Caco-2 (cell line): ENCODE results near the gene MICALL2. TPM values are rescaled to one million over a fixed set of nuclear protein-coding genes. Genes with fewer than 3 reads are reported as not detected.

Source experiments
- BruUV-seq: library from RNA; stranded (reverse); fragments of 400-500 nt; replicated peaks from 2 replicates; lab custom pipeline; 2021; lab: Mats Ljungman, UMichigan
- CTCF ChIA-PET: fragments of 300-600 bp; sonication (Branson Sonifier 250); formaldehyde crosslinking; loops from one replicate; lab custom pipeline; 2022; ENCODE audit warnings: antibody characterized with exemption; lab: Charles Lee
- POLR2A ChIA-PET: fragments of 300-600 bp; sonication (Branson Sonifier 250); formaldehyde crosslinking; loops from one replicate; lab custom pipeline; 2022; ENCODE audit warnings: antibody characterized with exemption; lab: Charles Lee
- DNase-seq, 2 experiments: peaks; one replicate each; pipeline versions ENCODE4 v3.0.0 to v3.0.0-alpha.2; 2020 to 2022
- H3K27me3 ChIP-seq: replicated peaks from 2 replicates; pipeline ENCODE4 v1.6.0; 2011; ENCODE audit warnings: low read length; ENCODE audit not compliant: control insufficient read depth, insufficient read depth
- H3K36me3 ChIP-seq: 2 replicates; pipeline ENCODE4 v1.5.1; 2011; ENCODE audit warnings: low read length; ENCODE audit not compliant: control insufficient read depth, insufficient read depth
- H3K4me1 ChIP-seq: fragments of 250-450 bp; sonication (Bioruptor Pico); 2 replicates; pipeline ENCODE4 v1.5.1; 2020; ENCODE audit warnings: mild to moderate bottlenecking
- H3K4me3 ChIP-seq: 2 replicates; pipeline ENCODE4 v1.5.1; 2011; ENCODE audit warnings: low read depth, mild to moderate bottlenecking, control low read depth, low read length
- H3K9me3 ChIP-seq: fragments of 250-450 bp; sonication (Bioruptor Pico); 2 replicates; pipeline ENCODE4 v1.5.1; 2020; ENCODE audit warnings: mild to moderate bottlenecking, moderate library complexity
- H3K27ac Mint-ChIP-seq: one replicate; pipeline ENCODE4 v1.8.0; 2022; ENCODE audit warnings: mixed read lengths; ENCODE audit not compliant: unreplicated experiment
- H3K27me3 Mint-ChIP-seq: one replicate; pipeline ENCODE4 v1.8.0; 2022; ENCODE audit warnings: mixed read lengths; ENCODE audit not compliant: insufficient read depth, unreplicated experiment
- H3K36me3 Mint-ChIP-seq: one replicate; pipeline ENCODE4 v1.8.0; 2022; ENCODE audit warnings: mild to moderate bottlenecking, mixed read lengths; ENCODE audit not compliant: insufficient read depth, unreplicated experiment
- H3K4me1 Mint-ChIP-seq: one replicate; pipeline ENCODE4 v1.8.0; 2022; ENCODE audit warnings: low read depth, mixed read lengths; ENCODE audit not compliant: unreplicated experiment
- H3K4me3 Mint-ChIP-seq: one replicate; pipeline ENCODE4 v1.8.0; 2022; ENCODE audit warnings: mild to moderate bottlenecking, moderate library complexity, mixed read lengths; ENCODE audit not compliant: unreplicated experiment
- H3K9me3 Mint-ChIP-seq: one replicate; pipeline ENCODE4 v1.8.0; 2022; ENCODE audit warnings: mixed read lengths; ENCODE audit not compliant: unreplicated experiment
- intact Hi-C: fragments of 100-400 bp; cut with micrococcal nuclease; formaldehyde crosslinking; loops from one replicate; pipeline ENCODE4 v1.10.0; 2022; ENCODE audit not compliant: unreplicated experiment
- total RNA-seq: library from RNA; stranded (reverse); gene quantifications from 2 replicates; pipeline ENCODE4 v1.2.3, GENCODE V29; 2022
- TF ChIP-seq, protein P1 (sequence below), 2 experiments: fragments of 200-600 bp in 1 of 2; IDR thresholded peaks; 1 replicate in 1 of 2; 2 replicates in 1 of 2; pipeline versions ENCODE4 v1.5.1 to v1.8.0; 2011 to 2022; ENCODE audit warnings: antibody characterized with exemption in 1 of 2, control low read depth in 1 of 2, inconsistent platforms in 1 of 2, low read depth in 1 of 2, low read length in 1 of 2, mild to moderate bottlenecking in 1 of 2, moderate library complexity in 1 of 2; ENCODE audit not compliant: insufficient read depth in 1 of 2, severe bottlenecking in 1 of 2, unreplicated experiment in 1 of 2

The MICALL2 gene
- total RNA-seq, 1 experiment from 2014 or later: 14.7 TPM

DNA sequence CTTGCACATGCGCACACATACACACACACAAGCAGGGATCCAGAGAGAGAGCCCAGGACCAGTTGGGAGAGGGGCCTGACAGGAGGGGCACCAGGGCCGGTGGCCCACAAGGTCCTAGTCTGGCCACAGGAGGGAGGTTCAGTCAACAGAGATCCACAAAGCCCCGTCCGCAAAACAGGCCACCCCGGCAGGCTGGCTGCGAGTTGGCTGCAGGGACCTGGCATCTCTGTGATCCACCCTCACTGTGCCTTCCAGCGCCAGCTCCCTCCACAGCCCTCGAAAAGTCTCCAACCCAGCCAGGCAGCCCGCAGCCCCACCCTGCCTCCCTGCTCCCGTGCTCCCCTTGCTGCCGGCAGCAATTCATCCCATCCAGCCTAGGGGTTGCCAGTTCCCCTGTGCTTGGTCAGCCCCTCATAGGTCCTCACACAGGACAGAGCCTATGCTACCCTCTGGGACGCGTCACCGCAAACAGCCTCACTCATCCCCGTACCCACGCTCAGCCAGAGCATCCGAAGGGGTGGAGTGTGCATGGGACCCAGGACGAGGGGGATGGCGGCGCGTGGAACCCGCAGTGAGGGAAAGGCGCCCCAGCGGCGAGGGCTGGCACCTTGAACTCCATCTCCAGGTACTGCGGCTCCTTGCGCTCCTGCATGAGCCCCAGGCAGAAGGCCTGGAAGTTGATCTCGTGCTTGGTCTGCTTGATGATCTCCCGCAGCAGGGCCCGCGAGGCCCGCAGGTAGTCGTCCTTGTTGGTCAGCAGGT, 37.4 kb upstream of the MICALL2 start:
- peaks cover under 1% of the 10 kb centered on the region for H3K36me3 ChIP-seq
- no TSS peak for BruUV-seq
- TF ChIP-seq, protein P1, sequence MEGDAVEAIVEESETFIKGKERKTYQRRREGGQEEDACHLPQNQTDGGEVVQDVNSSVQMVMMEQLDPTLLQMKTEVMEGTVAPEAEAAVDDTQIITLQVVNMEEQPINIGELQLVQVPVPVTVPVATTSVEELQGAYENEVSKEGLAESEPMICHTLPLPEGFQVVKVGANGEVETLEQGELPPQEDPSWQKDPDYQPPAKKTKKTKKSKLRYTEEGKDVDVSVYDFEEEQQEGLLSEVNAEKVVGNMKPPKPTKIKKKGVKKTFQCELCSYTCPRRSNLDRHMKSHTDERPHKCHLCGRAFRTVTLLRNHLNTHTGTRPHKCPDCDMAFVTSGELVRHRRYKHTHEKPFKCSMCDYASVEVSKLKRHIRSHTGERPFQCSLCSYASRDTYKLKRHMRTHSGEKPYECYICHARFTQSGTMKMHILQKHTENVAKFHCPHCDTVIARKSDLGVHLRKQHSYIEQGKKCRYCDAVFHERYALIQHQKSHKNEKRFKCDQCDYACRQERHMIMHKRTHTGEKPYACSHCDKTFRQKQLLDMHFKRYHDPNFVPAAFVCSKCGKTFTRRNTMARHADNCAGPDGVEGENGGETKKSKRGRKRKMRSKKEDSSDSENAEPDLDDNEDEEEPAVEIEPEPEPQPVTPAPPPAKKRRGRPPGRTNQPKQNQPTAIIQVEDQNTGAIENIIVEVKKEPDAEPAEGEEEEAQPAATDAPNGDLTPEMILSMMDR (IDR thresholded peaks at IDR 0.05; ENCODE audit: insufficient read depth in 1 of 2, low read depth in 1 of 2, low read length in 1 of 2, severe bottlenecking in 1 of 2, unreplicated experiment in 1 of 2): no peak

DNA sequence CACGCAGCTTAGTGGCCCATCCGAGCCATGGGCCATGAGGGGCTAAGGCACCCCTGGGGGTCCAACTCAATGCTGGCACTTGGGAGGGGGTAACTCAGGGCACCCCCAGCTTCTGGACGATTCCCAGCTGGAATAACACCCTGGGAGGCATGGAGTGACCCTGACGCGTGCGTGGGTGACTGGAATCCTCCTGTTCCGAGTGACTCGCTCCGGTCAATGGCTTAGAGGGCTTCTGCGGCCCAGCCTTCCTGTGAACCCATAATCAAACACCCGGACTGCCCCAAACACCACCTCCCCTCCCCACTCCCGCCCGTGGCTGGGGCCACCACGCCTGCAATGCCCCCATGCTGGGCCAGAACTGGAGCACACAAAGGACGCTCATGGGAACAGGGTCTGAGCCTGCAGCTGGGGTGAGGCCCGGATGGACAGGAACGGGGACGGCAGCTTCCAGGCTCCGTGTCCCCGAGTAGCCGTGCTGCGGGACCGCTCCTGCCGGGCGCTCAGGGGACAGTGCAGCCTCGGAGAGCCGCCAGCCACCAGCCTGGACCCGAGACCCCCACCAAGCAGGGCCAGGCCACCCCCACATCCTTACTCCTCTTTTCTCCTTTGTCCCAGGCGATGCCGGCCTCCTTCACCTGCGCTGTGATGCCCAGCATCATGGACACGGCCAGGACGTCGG, 36.4 kb upstream of the MICALL2 start:
- Histone ChIP-seq H3K36me3 (no peaks in the 10 kb centered on the region; the same call in none of the 2 replicates), H3K9me3 (no peaks in the 10 kb centered on the region), H3K27me3 (no peaks in the 10 kb centered on the region), H3K4me1 (no peaks in the 10 kb centered on the region), H3K4me3 (no peak overlapping the region)
- Mint-ChIP-seq H3K27ac (no peak overlapping the region), H3K4me3 (no peak overlapping the region), H3K27me3 (no peaks in the 10 kb centered on the region), H3K9me3 (no peaks in the 10 kb centered on the region), H3K4me1 (no peaks in the 10 kb centered on the region), H3K36me3 (peaks cover 66% of the 10 kb centered on the region)
- no peak for DNase-seq
- no TSS peak for BruUV-seq
- CTCF ChIA-PET: interaction anchor here (0.6 kb wide), 1 partner anchor 116 kb away, joined by 3 read pairs; no protein-coding TSS in a partner anchor
- POLR2A ChIA-PET: no interaction called here
- intact Hi-C loops: no loop called here
- TF ChIP-seq, protein P1 (IDR thresholded peaks at IDR 0.05; ENCODE audit: insufficient read depth in 1 of 2, low read depth in 1 of 2, low read length in 1 of 2, severe bottlenecking in 1 of 2, unreplicated experiment in 1 of 2): no peak

More for the DNA sequence above, 37.4 kb upstream of the MICALL2 start:
- no peaks in the 10 kb centered on the region for H3K9me3 ChIP-seq
- no peaks in the 10 kb centered on the region for H3K27me3 Mint-ChIP-seq
- CTCF ChIA-PET: no interaction called here
- no peak overlapping the region for H3K4me3 ChIP-seq
- no peak overlapping the region for H3K4me3 Mint-ChIP-seq
- H3K27ac Mint-ChIP-seq: no peak overlapping the region
- H3K4me1 ChIP-seq: no peaks in the 10 kb centered on the region
- no peaks in the 10 kb centered on the region for H3K9me3 Mint-ChIP-seq
- H3K36me3 Mint-ChIP-seq: peaks cover 61% of the 10 kb centered on the region
- POLR2A ChIA-PET: no interaction called here
- H3K27me3 ChIP-seq: no peaks in the 10 kb centered on the region
- no peaks in the 10 kb centered on the region for H3K4me1 Mint-ChIP-seq
- intact Hi-C loops: no loop called here
- no peak for DNase-seq

DNA sequence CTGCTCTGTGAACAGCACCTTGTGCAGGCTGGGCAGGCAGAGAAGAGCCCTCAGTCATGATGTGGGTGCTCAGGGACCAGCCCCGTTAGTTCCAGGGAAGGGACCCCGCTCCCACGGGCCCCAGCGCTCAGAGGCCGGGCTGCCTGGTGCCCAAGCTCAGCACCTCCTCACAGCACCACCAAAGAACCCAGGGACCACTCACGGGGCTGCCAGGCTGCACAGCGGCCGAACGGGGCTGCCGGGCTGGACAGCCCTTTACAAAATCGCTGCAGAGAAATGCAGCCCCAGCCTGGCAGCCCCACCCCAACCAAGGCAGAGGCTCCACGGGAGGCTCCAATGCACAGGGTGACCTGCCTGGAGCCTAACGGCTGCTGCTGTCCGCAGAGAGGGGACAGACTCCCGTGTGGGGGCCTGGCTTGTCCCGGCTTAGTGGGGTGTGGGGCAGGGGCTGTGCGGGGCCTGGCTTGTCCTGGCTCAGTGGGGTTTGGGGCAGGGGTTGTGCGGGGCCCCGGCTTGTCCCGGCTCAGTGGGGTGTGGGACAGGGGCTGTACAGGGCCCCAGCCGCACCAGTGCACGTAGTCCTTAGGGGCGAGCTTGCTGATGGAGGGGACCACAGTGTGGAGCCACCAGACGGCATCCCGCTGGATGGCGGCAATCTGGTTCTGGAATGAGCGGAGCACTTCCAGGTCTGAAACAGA, 35.7 kb upstream of the MICALL2 start:
- no peaks in the 10 kb centered on the region for H3K9me3 Mint-ChIP-seq
- H3K36me3 Mint-ChIP-seq: peaks cover 70% of the 10 kb centered on the region
- no peaks in the 10 kb centered on the region; the same call in 1 of the 2 replicates for H3K36me3 ChIP-seq
- no TSS peak for BruUV-seq
- H3K27me3 Mint-ChIP-seq: no peaks in the 10 kb centered on the region
- no peaks in the 10 kb centered on the region for H3K27me3 ChIP-seq
- intact Hi-C loops: no loop called here
- no peak overlapping the region for H3K4me3 ChIP-seq
- H3K4me3 Mint-ChIP-seq: no peak overlapping the region
- H3K9me3 ChIP-seq: no peaks in the 10 kb centered on the region
- H3K27ac Mint-ChIP-seq: no peak overlapping the region
- DNase-seq: no peak
- ChIA-PET POLR2A (no interaction called here), CTCF (interaction anchor here (0.6 kb wide), 1 partner anchor 116 kb away, joined by 3 read pairs; no protein-coding TSS in a partner anchor)
- TF ChIP-seq, protein P1 (IDR thresholded peaks at IDR 0.05; ENCODE audit: insufficient read depth in 1 of 2, low read depth in 1 of 2, low read length in 1 of 2, severe bottlenecking in 1 of 2, unreplicated experiment in 1 of 2): no peak
- H3K4me1 ChIP-seq: no peaks in the 10 kb centered on the region
- no peaks in the 10 kb centered on the region for H3K4me1 Mint-ChIP-seq
